Measurements from ENCODE around the gene SPRYD4.

The SPRYD4 gene

DNA sequence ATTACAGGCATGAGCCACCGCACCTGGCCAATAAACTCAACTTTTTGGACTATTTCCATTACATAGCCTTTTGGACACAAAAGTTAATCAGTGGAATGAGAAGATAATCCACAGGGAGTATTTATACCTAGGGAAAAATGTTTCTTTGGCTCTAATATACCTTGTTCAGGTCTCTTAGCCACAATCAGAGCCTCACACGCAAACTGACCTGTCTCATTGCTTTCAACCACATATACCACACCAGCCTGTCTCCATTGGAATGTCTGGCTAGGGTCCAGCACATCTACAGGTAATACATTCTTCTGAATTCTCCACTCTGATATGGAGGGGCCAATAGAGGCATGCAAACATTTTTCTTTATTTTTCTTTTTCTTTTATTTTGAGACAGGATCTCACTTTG is 49.5 kb downstream of the SPRYD4 start:
- H3K27me3 ChIP-seq (replicated peaks; ENCODE audit: control insufficient read depth, insufficient read depth, low read length, poor library complexity, severe bottlenecking): no peaks in the 10 kb centered on the region
- DNase-seq: no peak
- no peaks in the 10 kb centered on the region for H3K9me3 ChIP-seq (ENCODE audit: control insufficient read depth, low read length)
- no peaks in the 10 kb centered on the region for H3K36me3 ChIP-seq (ENCODE audit: control insufficient read depth, insufficient read depth, low read length)
- H3K4me1 ChIP-seq (ENCODE audit: control insufficient read depth, insufficient read depth, low read length, poor library complexity, severe bottlenecking): no peaks in the 10 kb centered on the region
- H3K4me3 ChIP-seq (ENCODE audit: insufficient read depth, low read depth, low read length, poor library complexity, severe bottlenecking): no peak overlapping the region
- no peak overlapping the region for H3K27ac ChIP-seq (ENCODE audit: insufficient read depth, low read length, poor library complexity, severe bottlenecking)

GRCh38 chr12:56518570-56518969 is 50.2 kb downstream of the SPRYD4 start:
- no peaks in the 10 kb centered on the region for H3K36me3 ChIP-seq (ENCODE audit: control insufficient read depth, insufficient read depth, low read length)
- H3K27ac ChIP-seq (ENCODE audit: insufficient read depth, low read length, poor library complexity, severe bottlenecking): no peak overlapping the region
- no peaks in the 10 kb centered on the region for H3K9me3 ChIP-seq (ENCODE audit: control insufficient read depth, low read length)
- H3K4me3 ChIP-seq (ENCODE audit: insufficient read depth, low read depth, low read length, poor library complexity, severe bottlenecking): no peak overlapping the region
- DNase-seq: no peak
- H3K4me1 ChIP-seq (ENCODE audit: control insufficient read depth, insufficient read depth, low read length, poor library complexity, severe bottlenecking): no peaks in the 10 kb centered on the region
- H3K27me3 ChIP-seq (replicated peaks; ENCODE audit: control insufficient read depth, insufficient read depth, low read length, poor library complexity, severe bottlenecking): no peaks in the 10 kb centered on the region

GRCh38 chr12:56520048-56520447 is 51.7 kb downstream of the SPRYD4 start:
- Histone ChIP-seq H3K9me3 (ENCODE audit: control insufficient read depth, low read length) (no peaks in the 10 kb centered on the region), H3K36me3 (ENCODE audit: control insufficient read depth, insufficient read depth, low read length) (no peaks in the 10 kb centered on the region), H3K4me1 (ENCODE audit: control insufficient read depth, insufficient read depth, low read length, poor library complexity, severe bottlenecking) (no peaks in the 10 kb centered on the region), H3K27me3 (replicated peaks; ENCODE audit: control insufficient read depth, insufficient read depth, low read length, poor library complexity, severe bottlenecking) (no peaks in the 10 kb centered on the region), H3K4me3 (ENCODE audit: insufficient read depth, low read depth, low read length, poor library complexity, severe bottlenecking) (no peak overlapping the region), H3K27ac (ENCODE audit: insufficient read depth, low read length, poor library complexity, severe bottlenecking) (no peak overlapping the region)
- no peak for DNase-seq

GRCh38 chr12:56520506-56520905 is 52.1 kb downstream of the SPRYD4 start:
- Histone ChIP-seq H3K4me1 (ENCODE audit: control insufficient read depth, insufficient read depth, low read length, poor library complexity, severe bottlenecking) (no peaks in the 10 kb centered on the region), H3K27ac (ENCODE audit: insufficient read depth, low read length, poor library complexity, severe bottlenecking) (no peak overlapping the region), H3K27me3 (replicated peaks; ENCODE audit: control insufficient read depth, insufficient read depth, low read length, poor library complexity, severe bottlenecking) (no peaks in the 10 kb centered on the region), H3K36me3 (ENCODE audit: control insufficient read depth, insufficient read depth, low read length) (no peaks in the 10 kb centered on the region), H3K9me3 (ENCODE audit: control insufficient read depth, low read length) (no peaks in the 10 kb centered on the region), H3K4me3 (ENCODE audit: insufficient read depth, low read depth, low read length, poor library complexity, severe bottlenecking) (no peak overlapping the region)
- DNase-seq: no peak

GRCh38 chr12:56521209-56521589 is 52.8 kb downstream of the SPRYD4 start:
- Histone ChIP-seq H3K9me3 (ENCODE audit: control insufficient read depth, low read length) (no peaks in the 10 kb centered on the region), H3K4me1 (ENCODE audit: control insufficient read depth, insufficient read depth, low read length, poor library complexity, severe bottlenecking) (no peaks in the 10 kb centered on the region), H3K4me3 (ENCODE audit: insufficient read depth, low read depth, low read length, poor library complexity, severe bottlenecking) (peak overlapping the region; percentile 41), H3K36me3 (ENCODE audit: control insufficient read depth, insufficient read depth, low read length) (no peaks in the 10 kb centered on the region), H3K27me3 (replicated peaks; ENCODE audit: control insufficient read depth, insufficient read depth, low read length, poor library complexity, severe bottlenecking) (no peaks in the 10 kb centered on the region), H3K27ac (ENCODE audit: insufficient read depth, low read length, poor library complexity, severe bottlenecking) (no peak overlapping the region)
- DNase-seq: no peak

DNA sequence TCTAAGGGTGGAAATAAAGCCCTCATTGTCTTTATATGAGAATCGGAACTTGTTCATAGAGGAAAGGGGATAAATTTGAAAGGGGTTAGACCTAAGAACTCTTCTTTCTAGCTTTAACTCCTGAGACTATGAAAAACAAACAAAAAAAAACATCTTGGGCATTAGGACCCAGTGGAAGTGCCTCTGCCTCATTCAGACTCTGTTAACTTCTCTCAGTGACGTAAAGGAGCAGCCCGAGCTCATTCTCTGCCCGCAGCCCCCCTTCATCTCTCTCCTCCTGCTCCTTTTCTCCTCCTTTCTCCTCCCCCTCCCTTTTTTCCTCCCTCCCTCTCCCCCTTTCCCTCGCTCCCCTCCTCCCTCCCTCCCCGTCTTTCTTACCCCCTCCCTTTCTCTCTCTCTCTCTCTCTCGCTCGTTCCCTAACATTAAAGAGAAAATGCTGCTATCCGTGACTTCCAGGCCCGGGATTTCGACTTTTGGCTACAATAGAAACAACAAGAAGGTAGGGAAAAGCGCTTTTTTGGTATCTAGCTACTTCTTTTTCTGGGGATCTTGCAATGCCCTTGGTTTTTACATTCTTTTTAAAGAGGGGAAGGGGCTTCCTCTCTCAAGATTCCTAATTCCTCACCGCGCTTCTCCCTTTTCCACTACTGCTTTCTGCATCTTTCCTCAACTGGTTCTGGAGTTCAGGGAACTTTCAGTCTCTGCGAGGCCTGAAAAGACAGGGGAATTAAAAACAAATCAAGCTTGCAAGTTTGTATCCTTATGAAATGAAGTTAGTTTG is 53.4 kb downstream of the SPRYD4 start, which contains the start of gene RBMS2:
Gene RBMS2, plus strand, starts transcription at position 231 of the 782 bp plus-strand sequence. Its CDS starts 204 bp downstream, at position 435.
- Histone ChIP-seq H3K4me3 (ENCODE audit: insufficient read depth, low read depth, low read length, poor library complexity, severe bottlenecking) (peak within 1 kb of the TSS; percentile 41), H3K36me3 (ENCODE audit: control insufficient read depth, insufficient read depth, low read length) (no peaks in the 10 kb centered on the region), H3K4me1 (ENCODE audit: control insufficient read depth, insufficient read depth, low read length, poor library complexity, severe bottlenecking) (no peaks in the 10 kb centered on the region), H3K27me3 (replicated peaks; ENCODE audit: control insufficient read depth, insufficient read depth, low read length, poor library complexity, severe bottlenecking) (no peaks in the 10 kb centered on the region), H3K27ac (ENCODE audit: insufficient read depth, low read length, poor library complexity, severe bottlenecking) (peak within 1 kb of the TSS; percentile 32), H3K9me3 (ENCODE audit: control insufficient read depth, low read length) (no peaks in the 10 kb centered on the region)
- peak; percentile 15 to 23 (median 15) for DNase-seq

DNA sequence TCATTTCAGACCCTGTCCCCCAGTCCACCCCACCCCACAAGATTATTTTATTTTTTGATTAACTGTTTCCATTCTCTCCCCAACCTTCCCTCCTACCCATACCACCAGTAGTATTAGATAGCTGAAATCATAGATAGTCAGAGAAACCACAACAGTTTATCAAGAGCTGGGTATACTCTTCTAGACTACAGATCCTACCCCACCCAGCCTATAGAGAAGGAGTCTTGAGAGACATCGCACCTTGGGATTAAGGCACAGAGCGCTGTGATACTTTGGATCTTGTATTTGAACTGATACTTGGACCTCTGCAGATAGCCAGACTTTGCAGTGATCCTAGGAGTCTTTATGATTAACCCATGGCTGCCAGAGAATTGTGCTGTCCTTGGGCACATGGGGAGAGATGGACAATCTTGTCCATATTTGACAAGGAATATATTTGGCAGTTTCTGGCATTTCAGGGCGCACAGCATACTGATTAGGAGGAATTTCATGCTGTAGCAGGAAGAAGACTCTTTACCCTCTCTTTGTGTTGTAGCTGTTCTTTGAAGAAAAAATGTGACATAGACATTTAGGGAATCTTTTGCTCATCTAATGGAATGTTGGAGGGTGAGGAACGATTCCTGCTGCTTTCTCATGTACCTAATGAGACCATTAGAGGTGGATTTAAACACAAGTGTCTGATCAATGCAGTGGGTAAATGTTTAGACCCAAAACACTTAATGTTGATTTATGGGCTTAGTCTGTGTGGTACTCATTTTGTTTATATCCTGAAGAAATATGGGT is 54.2 kb downstream of the SPRYD4 start:
- Histone ChIP-seq H3K27me3 (replicated peaks; ENCODE audit: control insufficient read depth, insufficient read depth, low read length, poor library complexity, severe bottlenecking) (no peaks in the 10 kb centered on the region), H3K9me3 (ENCODE audit: control insufficient read depth, low read length) (no peaks in the 10 kb centered on the region), H3K4me3 (ENCODE audit: insufficient read depth, low read depth, low read length, poor library complexity, severe bottlenecking) (no peak overlapping the region), H3K4me1 (ENCODE audit: control insufficient read depth, insufficient read depth, low read length, poor library complexity, severe bottlenecking) (no peaks in the 10 kb centered on the region), H3K27ac (ENCODE audit: insufficient read depth, low read length, poor library complexity, severe bottlenecking) (no peak overlapping the region), H3K36me3 (ENCODE audit: control insufficient read depth, insufficient read depth, low read length) (no peaks in the 10 kb centered on the region)
- DNase-seq: no peak

GRCh38 chr12:56528846-56529245 is 60.5 kb downstream of the SPRYD4 start:
- no peaks in the 10 kb centered on the region for H3K4me1 ChIP-seq (ENCODE audit: control insufficient read depth, insufficient read depth, low read length, poor library complexity, severe bottlenecking)
- no peak for DNase-seq
- no peaks in the 10 kb centered on the region for H3K9me3 ChIP-seq (ENCODE audit: control insufficient read depth, low read length)
- no peaks in the 10 kb centered on the region for H3K27me3 ChIP-seq (replicated peaks; ENCODE audit: control insufficient read depth, insufficient read depth, low read length, poor library complexity, severe bottlenecking)
- H3K27ac ChIP-seq (ENCODE audit: insufficient read depth, low read length, poor library complexity, severe bottlenecking): no peak overlapping the region
- H3K36me3 ChIP-seq (ENCODE audit: control insufficient read depth, insufficient read depth, low read length): no peaks in the 10 kb centered on the region
- no peak overlapping the region for H3K4me3 ChIP-seq (ENCODE audit: insufficient read depth, low read depth, low read length, poor library complexity, severe bottlenecking)

All from effector memory CD4-positive, alpha-beta T cell (primary cell).